ENCODE data around the gene POLD3. TPM values are rescaled to one million over a fixed set of nuclear protein-coding genes. Genes with fewer than 3 reads are reported as not detected.
"Not testable (repeated sequence)": the region's sequence is repeated elsewhere in the genome, so short reads cannot be mapped to it uniquely, and the experiment has no call there.

The POLD3 gene
- total RNA-seq, 6 experiments from 2014 or later, result 10.1 to 17.5 (median 15.3) TPM

DNA sequence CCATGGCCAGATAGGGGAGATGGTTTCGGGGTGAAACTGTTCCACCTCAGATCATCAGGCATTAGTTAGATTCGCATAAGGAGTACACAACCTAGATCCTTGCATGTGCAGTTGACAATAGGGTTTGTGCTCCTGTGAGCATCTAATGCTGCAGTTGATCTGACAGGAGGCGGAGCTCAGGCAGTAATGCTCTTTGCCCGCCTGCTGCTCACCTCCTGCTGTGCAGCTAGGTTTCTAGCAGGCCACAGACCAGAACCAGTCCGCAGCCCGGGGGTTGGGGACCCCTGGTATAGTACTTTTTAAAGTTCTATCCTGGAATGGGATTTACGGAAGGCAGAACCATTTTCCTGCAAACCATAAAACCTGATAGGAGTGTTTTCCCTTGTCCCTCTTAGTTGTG, 54.6 kb downstream of the POLD3 start:
- Mint-ChIP-seq H3K4me3 (no peak overlapping the region), H3K27me3 (ENCODE audit: insufficient read depth) (no peaks in the 10 kb centered on the region), H3K9me3 (no peaks in the 10 kb centered on the region), H3K27ac (no peak overlapping the region), H3K4me1 (ENCODE audit: low read depth) (peaks cover 18% of the 10 kb centered on the region), H3K36me3 (ENCODE audit: low read depth) (peaks cover 11% of the 10 kb centered on the region)
- TF ChIP-seq CTCF (IDR thresholded peaks at IDR 0.05), result no peak
- DNase-seq, result no peak

DNA sequence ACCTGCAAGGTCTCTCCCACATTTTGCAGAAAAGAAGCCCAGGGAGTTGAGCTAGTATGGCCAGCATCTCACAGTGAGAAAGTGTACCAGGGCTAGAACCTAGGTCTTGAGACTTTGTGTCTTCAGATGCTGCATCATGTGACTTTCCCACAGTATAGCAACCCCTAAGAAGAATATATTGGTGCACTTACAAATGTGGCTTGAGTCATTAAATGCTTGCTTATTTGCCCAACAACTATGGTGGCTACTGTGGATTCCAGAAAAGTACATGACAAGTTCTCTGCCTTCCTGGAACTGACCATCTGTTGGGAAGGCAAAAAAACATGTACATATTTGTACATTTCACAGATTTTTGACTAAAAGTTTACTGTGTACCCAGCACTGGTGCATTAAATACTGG, 55.0 kb downstream of the POLD3 start:
- Mint-ChIP-seq H3K9me3 (no peaks in the 10 kb centered on the region), H3K27ac (no peak overlapping the region), H3K4me3 (no peak overlapping the region), H3K27me3 (ENCODE audit: insufficient read depth) (no peaks in the 10 kb centered on the region), H3K4me1 (ENCODE audit: low read depth) (peaks cover 18% of the 10 kb centered on the region), H3K36me3 (ENCODE audit: low read depth) (peaks cover 9% of the 10 kb centered on the region)
- no peak for TF ChIP-seq CTCF (IDR thresholded peaks at IDR 0.05)
- DNase-seq, result no peak

DNA sequence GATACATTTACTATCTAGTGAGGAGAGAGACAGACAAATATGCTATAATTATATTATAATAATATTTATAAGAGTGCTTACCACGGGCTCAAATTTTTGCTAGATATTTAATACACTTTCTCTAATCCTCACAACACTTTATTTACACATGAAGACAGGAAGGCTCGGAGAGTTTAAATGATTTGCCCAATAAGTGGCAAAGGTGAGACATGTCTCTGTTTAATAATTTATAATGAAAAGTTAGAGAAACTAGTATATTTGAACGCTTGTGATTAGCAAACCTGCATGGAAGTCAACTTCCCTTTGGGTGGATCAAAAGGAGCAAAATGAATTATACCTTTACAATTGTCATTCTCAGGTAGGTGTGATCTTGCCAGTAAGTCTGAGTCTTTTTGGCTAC, 55.4 kb downstream of the POLD3 start:
- H3K4me3 Mint-ChIP-seq, result no peak overlapping the region
- no peak for TF ChIP-seq CTCF (IDR thresholded peaks at IDR 0.05)

GRCh38 chr11:74648894-74649293, 56.5 kb downstream of the POLD3 start:
- Mint-ChIP-seq H3K4me3 (no peak overlapping the region), H3K9me3 (no peaks in the 10 kb centered on the region), H3K27ac (no peak overlapping the region), H3K27me3 (ENCODE audit: insufficient read depth) (no peaks in the 10 kb centered on the region; the same call in 1 of the 2 replicates), H3K4me1 (ENCODE audit: low read depth) (peaks cover 18% of the 10 kb centered on the region), H3K36me3 (ENCODE audit: low read depth) (peaks cover 21% of the 10 kb centered on the region)
- DNase-seq, result no peak
- TF ChIP-seq CTCF (IDR thresholded peaks at IDR 0.05), result no peak

More for the DNA sequence above, 55.4 kb downstream of the POLD3 start:
- Mint-ChIP-seq H3K36me3 (ENCODE audit: low read depth) (peaks cover 10% of the 10 kb centered on the region), H3K27ac (no peak overlapping the region), H3K27me3 (ENCODE audit: insufficient read depth) (no peaks in the 10 kb centered on the region), H3K9me3 (no peaks in the 10 kb centered on the region), H3K4me1 (ENCODE audit: low read depth) (peaks cover 18% of the 10 kb centered on the region)
- no peak for DNase-seq

GRCh38 chr11:74650498-74650897, 58.1 kb downstream of the POLD3 start:
- TF ChIP-seq CTCF (IDR thresholded peaks at IDR 0.05), result no peak
- no peak overlapping the region for H3K4me3 Mint-ChIP-seq
- peaks cover 18% of the 10 kb centered on the region for H3K4me1 Mint-ChIP-seq (ENCODE audit: low read depth)
- no peaks in the 10 kb centered on the region; the same call in 1 of the 2 replicates for H3K27me3 Mint-ChIP-seq (ENCODE audit: insufficient read depth)
- H3K36me3 Mint-ChIP-seq (ENCODE audit: low read depth), result peaks cover 23% of the 10 kb centered on the region
- no peaks in the 10 kb centered on the region for H3K9me3 Mint-ChIP-seq
- no peak for DNase-seq
- H3K27ac Mint-ChIP-seq, result no peak overlapping the region

DNA sequence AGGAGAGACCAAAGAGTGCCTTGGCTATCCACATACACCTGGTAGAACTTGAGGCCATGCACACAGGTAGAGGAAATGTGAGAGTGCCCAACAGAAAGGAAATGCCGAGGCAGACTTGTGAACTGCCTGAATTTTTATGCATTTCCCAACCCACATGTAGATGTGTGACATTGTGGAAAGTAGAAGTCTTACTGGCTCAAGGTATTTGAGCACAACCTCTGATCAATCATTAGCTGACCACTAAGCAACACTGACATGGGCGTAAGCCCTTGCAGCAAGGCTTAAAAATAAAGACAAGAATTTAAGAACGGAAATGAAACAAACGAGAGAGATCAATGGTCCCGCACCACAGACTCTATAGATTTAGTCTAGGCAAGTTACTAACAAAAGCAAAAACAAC, 62.6 kb downstream of the POLD3 start:
- H3K36me3 Mint-ChIP-seq (ENCODE audit: low read depth), result peaks cover 42% of the 10 kb centered on the region
- H3K27me3 Mint-ChIP-seq (ENCODE audit: insufficient read depth), result no peaks in the 10 kb centered on the region; the same call in 1 of the 2 replicates
- H3K9me3 Mint-ChIP-seq, result no peaks in the 10 kb centered on the region
- DNase-seq, result no peak
- H3K4me1 Mint-ChIP-seq (ENCODE audit: low read depth), result peaks cover 9% of the 10 kb centered on the region
- TF ChIP-seq CTCF (IDR thresholded peaks at IDR 0.05), result no peak
- no peak overlapping the region for H3K4me3 Mint-ChIP-seq
- no peak overlapping the region for H3K27ac Mint-ChIP-seq

GRCh38 chr11:74659124-74659523, 66.7 kb downstream of the POLD3 start:
- not testable (repeated sequence) for H3K4me3 Mint-ChIP-seq; H3K4me1 Mint-ChIP-seq (ENCODE audit: low read depth); DNase-seq; H3K27me3 Mint-ChIP-seq (ENCODE audit: insufficient read depth); H3K27ac Mint-ChIP-seq; H3K9me3 Mint-ChIP-seq
- peaks cover 26% of the 10 kb centered on the region for H3K36me3 Mint-ChIP-seq (ENCODE audit: low read depth)
